Upper lobe of left lung (tissue), 6 donors: Measurements from ENCODE around the gene EML2. TPM values are rescaled to one million over a fixed set of nuclear protein-coding genes. Genes with fewer than 3 reads are reported as not detected.

Experiments
- ATAC-seq, 2 donors: fragments of 200-7000 bp; cut with Tn5 transposase; one replicate each; pipeline ENCODE4 v1.9.1; 2022; ENCODE audit warnings: mild to moderate bottlenecking in 2 of 2, moderate library complexity in 2 of 2; ENCODE audit not compliant: low FRiP score in 2 of 2
- DNase-seq, 2 donors: peaks; one replicate each; pipeline ENCODE4 v3.0.0-alpha.2; 2019 to 2020
- H3K27ac ChIP-seq, 4 donors: fragments of 200-600 bp; sonication (generic); one replicate each; pipeline ENCODE4 v1.5.1; 2016 to 2019
- H3K27me3 ChIP-seq, 4 donors: fragments of 200-600 bp; sonication (generic); one replicate each; pipeline ENCODE4 v1.5.1; 2017 to 2019
- H3K36me3 ChIP-seq, 4 donors: fragments of 200-600 bp; sonication (generic); one replicate each; pipeline ENCODE4 v1.5.1; 2016 to 2019
- H3K4me1 ChIP-seq, 4 donors: fragments of 200-600 bp; sonication (generic); one replicate each; pipeline ENCODE4 v1.5.1; 2018 to 2019
- H3K4me3 ChIP-seq, 4 donors: fragments of 200-600 bp; sonication (generic); one replicate each; pipeline ENCODE4 v1.5.1; 2017 to 2019; ENCODE audit warnings: mild to moderate bottlenecking in 2 of 4, moderate library complexity in 1 of 4
- H3K9me3 ChIP-seq, 4 donors: fragments of 200-600 bp; sonication (generic); one replicate each; pipeline ENCODE4 v1.5.1; 2018 to 2019
- EP300 ChIP-seq, 4 donors: sonication (generic); formaldehyde crosslinking; IDR thresholded peaks; one replicate each; pipeline ENCODE4 v1.5.1; 2017; ENCODE audit warnings: antibody characterized with exemption in 4 of 4, control low read depth in 2 of 4
- POLR2A ChIP-seq, 4 donors: fragments of 450-650 bp; IDR thresholded peaks; one replicate each; pipeline ENCODE4 v1.5.1; 2016 to 2017; ENCODE audit warnings: antibody characterized with exemption in 4 of 4, mild to moderate bottlenecking in 2 of 4
- POLR2AphosphoS5 ChIP-seq, 2 donors: sonication (generic); formaldehyde crosslinking; IDR thresholded peaks; one replicate each; pipeline ENCODE4 v1.5.1; 2017; ENCODE audit warnings: antibody characterized with exemption in 2 of 2
- WGBS, 2 donors: methylation state at CpG; one replicate each; pipeline ENCODE4 v1.1.5; 2017 to 2018; 5-methylcytosine and 5-hydroxymethylcytosine counted together
- total RNA-seq, 6 donors: library from RNA; depleted of rRNA in 4 of 6; stranded (reverse); fragments of >200 nt in 4 of 6; gene quantifications; one replicate each; pipeline versions ENCODE4 v1.1.0 to v1.2.1, GENCODE V29; 2016 to 2021
- TF ChIP-seq, protein P1 (sequence below), 6 experiments: fragments of 450-650 bp in 4 of 6; fragments of 200-600 bp in 2 of 6; sonication (generic) in 2 of 6; IDR thresholded peaks; one replicate each; pipeline ENCODE4 v1.5.1; 2016 to 2019; ENCODE audit warnings: antibody characterized with exemption in 6 of 6
- donor health status: DM: no; HTN: no; CAD: no; lungs with moderate emphysema.
- donor health status: DM: no; HTN: yes; CAD: no; lungs with severe emphysema.

Gene EML2
- total RNA-seq, 6 donors from 2014 or later = 34.1 to 70.2 (median 48.2) TPM

DNA sequence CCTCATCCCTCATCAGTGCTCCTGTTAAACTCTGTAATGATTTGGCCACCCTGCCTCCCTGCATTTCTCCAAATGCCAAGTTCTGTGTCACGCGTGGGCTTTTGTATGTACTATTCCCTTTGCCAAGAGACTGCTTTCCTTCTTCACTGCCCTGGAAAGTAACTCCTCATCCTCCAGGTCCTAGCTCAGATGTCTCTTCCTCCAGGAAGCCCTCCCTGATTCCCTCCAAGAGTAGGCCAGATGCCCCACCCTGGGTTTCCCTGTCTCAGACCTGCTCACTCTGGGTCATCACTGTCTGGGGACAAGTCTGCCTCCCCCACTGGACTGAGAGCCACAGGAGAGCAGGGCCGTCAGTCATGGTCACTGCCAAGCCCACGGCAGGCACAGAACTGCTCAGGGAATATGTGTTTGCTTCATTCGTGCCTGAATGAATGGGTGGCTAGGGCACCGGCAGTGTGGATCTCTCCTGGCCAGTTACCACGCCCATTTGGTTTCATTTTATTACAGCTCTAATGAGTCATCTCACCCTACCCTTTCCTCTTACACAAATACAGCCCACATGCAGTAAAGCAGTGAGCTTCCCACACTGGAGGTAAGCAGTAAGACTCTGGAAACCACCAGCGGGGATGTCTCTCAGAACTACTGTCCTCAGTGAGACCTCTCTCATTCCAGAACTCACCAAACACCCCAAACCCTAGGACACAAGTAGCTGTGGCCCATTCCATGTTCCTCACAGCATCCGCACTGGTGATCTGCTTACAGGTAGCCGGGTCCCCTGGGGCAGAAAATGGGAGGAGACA is 25.1 kb downstream of the EML2 start:
- WGBS, 2 donors = 71 to 85% methylated on average over 6 to 9 of the region's 10 CpGs
- peak in 1 of 2 donors; percentile 77 for ATAC-seq
- Histone ChIP-seq H3K4me1 (peaks cover 6 to 15% (median 10%) of the 10 kb centered on the region in 4 donors), H3K27me3 (no peaks in the 10 kb centered on the region), H3K27ac (peak overlapping the region in 3 of 4 donors; percentile 26 to 75 (median 42)), H3K36me3 (peaks cover 0 to 74% (median 40%) of the 10 kb centered on the region in 4 donors), H3K4me3 (no peak overlapping the region), H3K9me3 (no peaks in the 10 kb centered on the region)
- TF ChIP-seq, protein P1, sequence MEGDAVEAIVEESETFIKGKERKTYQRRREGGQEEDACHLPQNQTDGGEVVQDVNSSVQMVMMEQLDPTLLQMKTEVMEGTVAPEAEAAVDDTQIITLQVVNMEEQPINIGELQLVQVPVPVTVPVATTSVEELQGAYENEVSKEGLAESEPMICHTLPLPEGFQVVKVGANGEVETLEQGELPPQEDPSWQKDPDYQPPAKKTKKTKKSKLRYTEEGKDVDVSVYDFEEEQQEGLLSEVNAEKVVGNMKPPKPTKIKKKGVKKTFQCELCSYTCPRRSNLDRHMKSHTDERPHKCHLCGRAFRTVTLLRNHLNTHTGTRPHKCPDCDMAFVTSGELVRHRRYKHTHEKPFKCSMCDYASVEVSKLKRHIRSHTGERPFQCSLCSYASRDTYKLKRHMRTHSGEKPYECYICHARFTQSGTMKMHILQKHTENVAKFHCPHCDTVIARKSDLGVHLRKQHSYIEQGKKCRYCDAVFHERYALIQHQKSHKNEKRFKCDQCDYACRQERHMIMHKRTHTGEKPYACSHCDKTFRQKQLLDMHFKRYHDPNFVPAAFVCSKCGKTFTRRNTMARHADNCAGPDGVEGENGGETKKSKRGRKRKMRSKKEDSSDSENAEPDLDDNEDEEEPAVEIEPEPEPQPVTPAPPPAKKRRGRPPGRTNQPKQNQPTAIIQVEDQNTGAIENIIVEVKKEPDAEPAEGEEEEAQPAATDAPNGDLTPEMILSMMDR (IDR thresholded peaks at IDR 0.05) = no peak
- TF ChIP-seq POLR2AphosphoS5 (IDR thresholded peaks at IDR 0.05) (no peak), EP300 (IDR thresholded peaks at IDR 0.05) (no peak), POLR2A (IDR thresholded peaks at IDR 0.05) (no peak)
- no peak for DNase-seq

GRCh38 chr19:45608948-45609347 is 30.2 kb downstream of the EML2 start:
- Histone ChIP-seq H3K4me1 (peaks cover 7 to 11% (median 9%) of the 10 kb centered on the region in 4 donors), H3K9me3 (no peaks in the 10 kb centered on the region), H3K4me3 (no peak overlapping the region), H3K27ac (no peak overlapping the region), H3K27me3 (no peaks in the 10 kb centered on the region), H3K36me3 (peaks cover 0 to 53% (median 21%) of the 10 kb centered on the region in 4 donors)
- 96% methylated on average over 6 of the region's 6 CpGs for WGBS, 2 donors
- TF ChIP-seq, protein P1 (IDR thresholded peaks at IDR 0.05) = no peak
- TF ChIP-seq EP300 (IDR thresholded peaks at IDR 0.05) (no peak), POLR2AphosphoS5 (IDR thresholded peaks at IDR 0.05) (no peak), POLR2A (IDR thresholded peaks at IDR 0.05) (no peak)
- no peak for ATAC-seq
- no peak for DNase-seq

- TF ChIP-seq EP300 (IDR thresholded peaks at IDR 0.05) (no peak), POLR2A (IDR thresholded peaks at IDR 0.05) (no peak), POLR2AphosphoS5 (IDR thresholded peaks at IDR 0.05) (peak in 1 of 2 donors; percentile 39)
- TF ChIP-seq, protein P1 (IDR thresholded peaks at IDR 0.05) = peak; percentile 85 to 92 (median 90)
- Histone ChIP-seq H3K4me1 (peaks cover 6 to 11% (median 8%) of the 10 kb centered on the region in 4 donors), H3K27ac (peak overlapping the region; percentile 4 to 67 (median 50)), H3K27me3 (peaks cover 0 to 6% (median under 1%) of the 10 kb centered on the region in 4 donors), H3K9me3 (no peaks in the 10 kb centered on the region), H3K4me3 (peak overlapping the region in 3 of 4 donors; percentile 23 to 43 (median 32)), H3K36me3 (peaks cover 0 to 37% (median 15%) of the 10 kb centered on the region in 4 donors)
- ATAC-seq (peak; percentile 89 to 90), DNase-seq (peak in 1 of 2 donors; percentile 76)
- 17 to 25% methylated on average over 22 to 28 of the region's 28 CpGs for WGBS, 2 donors
Observed at GRCh38 chr19:45607071-45608029, 31.8 kb downstream of the EML2 start.

DNA sequence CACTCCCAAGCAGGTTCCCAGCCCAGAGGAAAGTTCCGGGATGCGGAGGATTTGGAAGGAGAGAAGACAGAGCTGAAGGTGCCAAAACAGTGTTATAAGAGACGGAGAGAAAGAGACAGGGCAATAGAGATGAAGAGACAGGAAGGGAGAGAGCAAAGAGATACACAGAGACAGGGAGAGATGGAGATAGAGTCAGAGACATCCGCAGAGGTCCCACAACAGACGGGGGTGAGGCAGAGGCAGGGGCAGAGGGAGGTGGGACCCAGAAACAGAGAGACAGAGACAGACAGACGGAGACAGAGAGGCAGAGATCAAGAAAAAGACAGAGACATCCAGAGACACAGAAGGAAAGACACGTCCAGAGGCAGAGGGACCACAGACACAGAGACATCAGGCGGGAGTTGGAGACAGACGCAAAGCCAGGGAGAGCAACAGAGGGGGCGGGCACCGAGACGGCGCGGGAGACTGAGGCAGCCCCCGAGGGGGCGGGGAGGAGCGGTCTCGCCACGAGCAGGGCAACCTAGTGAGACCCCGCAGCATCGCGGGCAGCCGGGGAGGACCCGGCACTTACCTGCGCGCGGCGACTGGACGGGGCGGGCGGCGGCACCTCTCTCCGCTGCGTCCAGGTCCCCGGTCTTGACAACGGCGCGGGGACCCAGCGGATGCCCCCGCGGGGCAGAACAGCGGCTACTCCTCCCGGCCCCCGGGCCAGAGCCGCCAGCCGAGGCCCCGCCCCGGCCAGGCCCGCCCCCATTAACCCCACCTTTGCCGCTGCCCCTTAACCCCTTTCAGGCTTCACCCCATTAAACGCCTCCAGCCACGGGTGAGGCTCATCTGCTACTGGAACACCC is 37.4 kb downstream of the EML2 start, which contains the start of gene GPR4:
Gene GPR4 (minus strand): TSS at position 689 of the 851 bp plus-strand sequence. CDS start 10,346 bp downstream, outside the sequence.
- Histone ChIP-seq H3K9me3 (no peaks in the 10 kb centered on the region), H3K4me1 (peaks cover 18 to 49% (median 27%) of the 10 kb centered on the region in 4 donors), H3K27ac (peak within 1 kb of the TSS; percentile 42 to 89 (median 84)), H3K27me3 (peaks cover 0 to 36% (median 17%) of the 10 kb centered on the region in 4 donors), H3K4me3 (peak within 1 kb of the TSS; percentile 50 to 57 (median 53)), H3K36me3 (no peaks in the 10 kb centered on the region)
- DNase-seq = peak in 1 of 2 donors; percentile 85
- TF ChIP-seq, protein P1 (IDR thresholded peaks at IDR 0.05) = no peak
- TF ChIP-seq EP300 (IDR thresholded peaks at IDR 0.05) = no peak
- peak in 1 of 4 donors; percentile 24 for TF ChIP-seq POLR2A (IDR thresholded peaks at IDR 0.05)
- TF ChIP-seq POLR2AphosphoS5 (IDR thresholded peaks at IDR 0.05) = peak in 1 of 2 donors; percentile 36
- peak in 1 of 2 donors; percentile 57 for ATAC-seq
- WGBS, 2 donors = 5 to 8% methylated on average over 14 to 46 of the region's 52 CpGs
